ENCODE results near the gene BCL10. TPM values are rescaled to one million over a fixed set of nuclear protein-coding genes. Genes with fewer than 3 reads are reported as not detected.
A peak's percentile ranks its signal among the peaks of the same experiment; 100 is the strongest.

BCL10 gene
- total RNA-seq, 1 experiment from 2014 or later: 12.0 TPM

DNA sequence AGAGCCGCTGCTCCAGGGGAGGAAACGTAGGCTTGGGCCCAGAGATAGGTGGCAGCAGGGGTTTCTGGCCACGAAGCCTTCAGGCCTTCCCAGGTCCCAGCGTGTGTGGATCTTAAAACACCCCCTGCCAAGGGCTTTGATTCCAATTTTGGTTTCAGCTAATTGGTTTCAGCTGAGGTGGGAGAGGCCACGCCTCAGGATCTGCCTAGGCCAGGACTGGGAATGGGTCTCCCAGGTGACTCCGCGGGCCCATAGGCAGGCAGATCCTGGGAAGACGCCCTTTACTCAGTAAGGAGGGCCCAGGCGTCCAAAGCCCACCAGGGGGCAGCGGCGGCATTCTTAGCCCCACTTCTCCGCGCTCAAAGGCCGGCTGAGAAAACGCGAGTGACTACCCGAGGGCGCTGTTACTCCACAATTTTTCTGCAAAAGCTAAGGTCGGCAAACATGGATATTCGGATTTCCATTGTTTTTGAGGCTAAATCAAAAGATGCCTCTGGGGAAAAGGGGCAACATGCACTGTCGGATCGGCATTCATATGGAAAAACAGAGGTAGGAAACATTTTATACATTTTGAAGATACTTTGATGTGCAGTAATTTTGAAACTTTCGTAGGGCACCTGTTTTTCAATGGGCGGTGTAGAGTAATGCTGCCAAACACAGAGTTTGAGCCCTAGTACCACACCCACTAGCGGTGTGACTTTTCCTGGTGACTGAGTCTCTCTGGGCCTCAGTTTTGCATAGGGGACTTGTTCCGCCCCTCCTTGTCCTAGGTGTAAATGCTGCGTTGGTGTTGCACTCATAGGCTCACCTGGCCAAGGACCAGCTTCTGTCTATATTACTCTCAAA lies 31.8 kb upstream of the BCL10 start:
- in situ Hi-C loops (cut with HindIII; ENCODE audit: low pct_unique_long_range_greater_than_20kb, low sequenced_read_pairs): loop anchor here (25.0 kb wide), 1 partner anchor 379 kb away; no protein-coding TSS in a partner anchor
- DNase-seq (ENCODE audit: low read depth, low spot score): peak; percentile 84

GRCh38 chr1:85306236-85306635 lies 29.8 kb upstream of the BCL10 start:
- in situ Hi-C loops (cut with HindIII; ENCODE audit: low pct_unique_long_range_greater_than_20kb, low sequenced_read_pairs): loop anchor here (25.0 kb wide), 1 partner anchor 381 kb away; no protein-coding TSS in a partner anchor
- no peak for DNase-seq (ENCODE audit: low read depth, low spot score)

GRCh38 chr1:85303440-85304162 lies 27.2 kb upstream of the BCL10 start:
- in situ Hi-C loops (cut with HindIII; ENCODE audit: low pct_unique_long_range_greater_than_20kb, low sequenced_read_pairs): loop anchor here (25.0 kb wide), 1 partner anchor 384 kb away; no protein-coding TSS in a partner anchor
- peak; percentile 27 for DNase-seq (ENCODE audit: low read depth, low spot score)

DNA sequence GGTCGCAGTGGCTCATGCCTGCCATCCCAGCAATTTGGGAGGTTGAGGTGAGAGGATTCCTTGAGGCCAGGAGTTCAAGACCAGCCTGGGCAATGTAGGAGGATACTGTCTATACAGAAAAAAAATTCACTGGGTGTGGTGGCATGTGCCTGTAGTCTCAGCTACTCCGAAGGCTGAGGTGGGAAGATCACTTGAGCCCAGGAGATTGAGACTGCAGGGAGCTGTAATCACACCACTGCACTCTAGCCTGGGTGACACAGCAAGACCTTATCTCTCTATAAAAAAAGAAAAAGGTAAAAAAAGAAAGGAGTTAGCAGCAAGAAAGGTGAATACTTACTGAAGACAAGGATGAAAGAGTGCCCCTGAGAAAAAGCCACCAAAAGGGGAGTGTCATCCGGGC lies 23.7 kb upstream of the BCL10 start:
- DNase-seq (ENCODE audit: low read depth, low spot score): no peak
- in situ Hi-C loops (cut with HindIII; ENCODE audit: low pct_unique_long_range_greater_than_20kb, low sequenced_read_pairs): loop anchor here (25.0 kb wide), 1 partner anchor 387 kb away; no protein-coding TSS in a partner anchor

DNA sequence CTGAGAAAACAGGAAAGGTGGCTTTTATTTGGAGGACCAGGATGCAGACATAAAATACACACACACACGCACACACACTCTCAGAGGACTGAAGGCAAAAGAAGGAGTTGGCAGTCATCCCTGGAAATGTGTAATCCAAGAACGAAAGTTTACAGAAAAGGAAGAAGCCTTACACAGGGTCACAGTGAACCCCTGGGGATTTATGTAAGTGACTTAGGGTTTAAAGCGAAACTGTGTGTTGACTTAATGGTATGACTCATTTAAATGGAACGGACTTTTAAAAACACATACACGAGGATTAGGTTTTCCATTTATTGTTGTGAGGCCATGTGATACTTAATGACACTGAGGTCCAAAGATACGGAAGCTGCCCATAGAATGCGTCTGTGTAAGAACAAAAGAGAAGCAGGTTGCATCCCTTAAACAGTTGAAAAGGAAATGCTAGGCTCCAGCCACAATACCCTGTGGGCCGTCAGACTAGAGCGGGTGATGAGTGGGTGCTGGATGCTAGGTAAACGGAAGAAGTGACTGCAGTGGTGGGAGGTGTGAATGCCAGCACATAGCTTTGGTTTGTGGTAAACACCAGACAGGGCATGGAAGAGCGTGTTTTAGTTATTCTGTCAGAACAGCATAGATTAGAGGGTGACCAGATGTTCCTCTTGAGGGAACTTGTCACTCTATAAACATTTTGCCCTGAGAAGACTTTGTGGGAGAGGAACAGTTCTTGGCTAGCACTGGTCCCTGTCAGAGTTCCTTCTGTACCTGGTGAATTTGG lies 21.6 kb upstream of the BCL10 start:
- in situ Hi-C loops (cut with HindIII; ENCODE audit: low pct_unique_long_range_greater_than_20kb, low sequenced_read_pairs): no loop called here
- DNase-seq (ENCODE audit: low read depth, low spot score): no peak

DNA sequence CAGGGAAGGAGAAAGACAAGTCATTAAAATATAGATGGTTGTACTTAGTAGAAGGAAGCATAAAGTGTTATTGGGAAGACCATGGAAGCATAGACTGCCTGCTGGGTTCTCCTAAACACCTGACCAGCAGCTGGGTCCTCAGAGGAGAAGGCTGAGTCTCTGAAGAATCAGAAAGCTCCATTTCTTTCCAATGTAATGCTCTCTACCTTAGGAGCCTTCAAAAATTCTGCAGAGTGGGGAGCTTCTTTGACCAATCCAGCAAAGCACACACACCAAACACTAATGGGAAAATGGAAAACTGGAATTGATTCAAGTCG lies 21.1 kb upstream of the BCL10 start:
- DNase-seq (ENCODE audit: low read depth, low spot score): no peak
- in situ Hi-C loops (cut with HindIII; ENCODE audit: low pct_unique_long_range_greater_than_20kb, low sequenced_read_pairs): no loop called here

DNA sequence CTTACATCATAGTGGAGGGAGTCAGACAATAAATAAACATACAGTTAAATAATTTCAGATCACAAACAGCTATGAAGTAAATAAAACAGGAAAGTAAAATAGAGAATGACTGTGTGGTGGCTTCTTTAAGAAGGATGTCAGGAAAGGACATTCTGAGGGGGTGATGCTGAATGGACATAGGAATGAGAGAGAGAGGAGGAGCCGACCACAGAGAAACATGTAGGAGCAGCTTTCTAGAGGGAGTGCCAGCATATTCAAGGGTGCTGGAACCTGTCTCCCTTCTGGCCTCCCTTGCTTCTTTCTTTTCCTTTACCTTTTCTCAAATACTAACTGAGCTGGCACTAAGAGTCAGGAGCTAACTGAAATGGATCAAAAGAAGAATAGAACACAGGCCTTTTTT lies 20.5 kb upstream of the BCL10 start:
- no peak for DNase-seq (ENCODE audit: low read depth, low spot score)
- in situ Hi-C loops (cut with HindIII; ENCODE audit: low pct_unique_long_range_greater_than_20kb, low sequenced_read_pairs): no loop called here

DNA sequence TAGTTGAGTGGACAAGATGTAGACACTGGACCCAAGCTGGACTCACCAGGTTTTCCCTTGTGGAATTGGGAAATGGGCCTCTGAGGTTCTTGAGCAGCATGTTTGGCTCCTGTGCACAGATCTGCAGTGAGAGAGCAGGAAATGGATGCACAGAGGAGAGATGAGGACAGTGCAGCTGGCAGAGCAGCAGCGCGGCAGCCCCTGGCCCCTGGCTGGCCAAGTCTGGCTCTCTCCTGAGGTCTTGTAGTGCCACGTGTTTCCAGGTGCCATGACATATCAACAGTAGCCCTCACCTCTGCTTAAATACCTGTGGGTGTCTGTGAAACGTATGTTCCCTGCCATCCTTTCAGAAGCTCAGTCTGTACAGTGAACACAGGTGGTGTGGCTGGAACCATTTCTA lies 19.2 kb upstream of the BCL10 start:
- no peak for DNase-seq (ENCODE audit: low read depth, low spot score)
- in situ Hi-C loops (cut with HindIII; ENCODE audit: low pct_unique_long_range_greater_than_20kb, low sequenced_read_pairs): no loop called here

- DNase-seq (ENCODE audit: low read depth, low spot score): no peak
- in situ Hi-C loops (cut with HindIII; ENCODE audit: low pct_unique_long_range_greater_than_20kb, low sequenced_read_pairs): no loop called here
Observed at GRCh38 chr1:85295006-85295431, 18.6 kb upstream of the BCL10 start.

DNA sequence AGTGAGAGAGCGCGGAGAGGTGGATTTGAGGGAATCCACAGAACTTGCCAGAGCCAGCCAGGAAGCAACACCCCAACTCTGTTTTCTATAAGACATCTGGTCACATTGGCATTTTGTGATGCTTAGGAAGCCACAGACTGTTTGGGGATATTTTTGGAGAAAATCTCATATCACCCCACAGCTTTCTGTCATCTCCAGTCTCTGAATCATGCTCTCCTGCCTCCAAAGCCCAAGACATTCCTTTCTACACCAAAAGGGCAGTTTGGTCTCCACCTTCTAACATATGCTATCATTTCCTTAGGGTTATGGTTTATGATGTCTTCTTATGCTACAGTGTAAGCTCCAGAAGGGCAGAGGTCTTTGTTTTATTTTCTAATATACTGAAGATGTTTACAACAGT lies 14.4 kb upstream of the BCL10 start:
- in situ Hi-C loops (cut with HindIII; ENCODE audit: low pct_unique_long_range_greater_than_20kb, low sequenced_read_pairs): no loop called here
- no peak for DNase-seq (ENCODE audit: low read depth, low spot score)

GRCh38 chr1:85289848-85290335 lies 13.5 kb upstream of the BCL10 start:
- no peak for DNase-seq (ENCODE audit: low read depth, low spot score)

GRCh38 chr1:85289207-85289847 lies 12.9 kb upstream of the BCL10 start:
- DNase-seq (ENCODE audit: low read depth, low spot score): no peak

More at GRCh38 chr1:85289848-85290335, 13.5 kb upstream of the BCL10 start:
- in situ Hi-C loops (cut with HindIII; ENCODE audit: low pct_unique_long_range_greater_than_20kb, low sequenced_read_pairs): no loop called here

GRCh38 chr1:85284202-85284601 lies 7.8 kb upstream of the BCL10 start:
- in situ Hi-C loops (cut with HindIII; ENCODE audit: low pct_unique_long_range_greater_than_20kb, low sequenced_read_pairs): no loop called here
- DNase-seq (ENCODE audit: low read depth, low spot score): no peak

More at GRCh38 chr1:85289207-85289847, 12.9 kb upstream of the BCL10 start:
- in situ Hi-C loops (cut with HindIII; ENCODE audit: low pct_unique_long_range_greater_than_20kb, low sequenced_read_pairs): no loop called here

GRCh38 chr1:85283475-85284199 lies 7.2 kb upstream of the BCL10 start:
- in situ Hi-C loops (cut with HindIII; ENCODE audit: low pct_unique_long_range_greater_than_20kb, low sequenced_read_pairs): no loop called here
- peak; percentile 42 for DNase-seq (ENCODE audit: low read depth, low spot score)

GRCh38 chr1:85282424-85282823 lies 6.0 kb upstream of the BCL10 start:
- no peak for DNase-seq (ENCODE audit: low read depth, low spot score)
- in situ Hi-C loops (cut with HindIII; ENCODE audit: low pct_unique_long_range_greater_than_20kb, low sequenced_read_pairs): no loop called here

DNA sequence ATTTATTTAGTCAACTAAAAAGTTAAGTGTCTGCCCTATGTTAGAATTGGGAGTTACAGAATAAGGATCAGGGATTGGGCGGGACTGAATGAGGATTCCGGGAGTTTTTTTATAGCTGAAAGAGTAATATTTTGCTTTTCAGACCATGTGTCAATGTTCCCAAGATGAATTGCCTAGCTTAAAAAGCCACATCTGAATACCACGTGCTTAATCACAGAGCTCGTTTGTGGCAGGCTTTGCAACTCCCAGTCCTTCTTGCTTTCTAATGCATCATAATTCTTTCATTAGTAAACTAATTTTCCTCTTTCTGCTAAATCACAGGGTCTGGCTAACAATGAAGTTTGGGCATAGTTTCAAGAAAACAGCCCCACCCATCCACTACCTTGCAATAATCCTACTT lies 4.2 kb upstream of the BCL10 start:
- DNase-seq (ENCODE audit: low read depth, low spot score): no peak
- in situ Hi-C loops (cut with HindIII; ENCODE audit: low pct_unique_long_range_greater_than_20kb, low sequenced_read_pairs): no loop called here
